HG03045 (cell line): ENCODE results near the gene AKR1C2.
"Not testable (repeated sequence)": the region's sequence is repeated elsewhere in the genome, so short reads cannot be mapped to it uniquely, and the experiment has no call there.

Source experiments
- ATAC-seq: cut with Tn5 transposase; IDR thresholded peaks from one replicate; pipeline ENCODE4 v1.9.1; 2021; ENCODE audit warnings: mild to moderate bottlenecking, moderate library complexity; ENCODE audit not compliant: unreplicated experiment

Gene AKR1C2

GRCh38 chr10:5025461-5025881, 21.8 kb upstream of the AKR1C2 start:
- not testable (repeated sequence) for ATAC-seq

- no peak for ATAC-seq
Measured at GRCh38 chr10:5023177-5023805, 19.6 kb upstream of the AKR1C2 start.

GRCh38 chr10:5021624-5022290, 18.1 kb upstream of the AKR1C2 start:
- not testable (repeated sequence) for ATAC-seq

GRCh38 chr10:5019770-5020612, 16.3 kb upstream of the AKR1C2 start:
- not testable (repeated sequence) for ATAC-seq

GRCh38 chr10:5018671-5019277, 15.1 kb upstream of the AKR1C2 start:
- not testable (repeated sequence) for ATAC-seq

GRCh38 chr10:5018134-5018533, 14.5 kb upstream of the AKR1C2 start:
- ATAC-seq = no peak

- no peak for ATAC-seq
Measured at GRCh38 chr10:5014936-5015335, 11.3 kb upstream of the AKR1C2 start.

GRCh38 chr10:5014200-5014910, 10.7 kb upstream of the AKR1C2 start:
- ATAC-seq = not testable (repeated sequence)

- ATAC-seq = no peak
Measured at GRCh38 chr10:5013385-5013784, 9.7 kb upstream of the AKR1C2 start.

- no peak for ATAC-seq
Measured at GRCh38 chr10:5012595-5012994, 8.9 kb upstream of the AKR1C2 start.

GRCh38 chr10:5011392-5011791, 7.7 kb upstream of the AKR1C2 start:
- not testable (repeated sequence) for ATAC-seq

- not testable (repeated sequence) for ATAC-seq
Measured at GRCh38 chr10:5010043-5010442, 6.4 kb upstream of the AKR1C2 start.

- ATAC-seq = not testable (repeated sequence)
Measured at GRCh38 chr10:5008857-5009548, 5.3 kb upstream of the AKR1C2 start.

GRCh38 chr10:5004501-5004900, 844 bp upstream of the AKR1C2 start:
- not testable (repeated sequence) for ATAC-seq

- ATAC-seq = not testable (repeated sequence)
Measured at GRCh38 chr10:5004030-5004385, 351 bp upstream of the AKR1C2 start.

- ATAC-seq = no peak
Measured at GRCh38 chr10:5002013-5002727, 1.5 kb downstream of the AKR1C2 start.

- no peak for ATAC-seq
Measured at GRCh38 chr10:4998671-4999070, 5.0 kb downstream of the AKR1C2 start.

- ATAC-seq = not testable (repeated sequence)
Measured at GRCh38 chr10:4994260-4994659, 9.4 kb downstream of the AKR1C2 start.

GRCh38 chr10:4992564-4992963, 11.1 kb downstream of the AKR1C2 start:
- ATAC-seq = not testable (repeated sequence)
